BE2C (cell line): ENCODE measurements around the gene ALDH1L2.

Source experiments
- DNase-seq: peaks from one replicate; pipeline ENCODE4 v3.0.0-alpha.2; 2020
- H3K27me3 ChIP-seq: fragments of 250-450 bp; sonication (Bioruptor Pico); 2 replicates; pipeline ENCODE4 v1.5.1; 2020; ENCODE audit warnings: mild to moderate bottlenecking
- H3K36me3 ChIP-seq: fragments of 250-450 bp; sonication (Bioruptor Pico); 2 replicates; pipeline ENCODE4 v1.5.1; 2020; ENCODE audit warnings: mild to moderate bottlenecking
- H3K4me1 ChIP-seq: fragments of 250-450 bp; sonication (Bioruptor Pico); 2 replicates; pipeline ENCODE4 v1.5.1; 2020
- H3K4me3 ChIP-seq: 2 replicates; pipeline ENCODE4 v1.5.1; 2011; ENCODE audit warnings: low read depth, low read length
- H3K9me3 ChIP-seq: fragments of 250-450 bp; sonication (Bioruptor Pico); 2 replicates; pipeline ENCODE4 v1.5.1; 2020
- TF ChIP-seq, protein P1 (sequence below): IDR thresholded peaks from 2 replicates; pipeline ENCODE4 v1.5.1; 2012; ENCODE audit warnings: mild to moderate bottlenecking, low read depth, low read length

ALDH1L2 gene

DNA sequence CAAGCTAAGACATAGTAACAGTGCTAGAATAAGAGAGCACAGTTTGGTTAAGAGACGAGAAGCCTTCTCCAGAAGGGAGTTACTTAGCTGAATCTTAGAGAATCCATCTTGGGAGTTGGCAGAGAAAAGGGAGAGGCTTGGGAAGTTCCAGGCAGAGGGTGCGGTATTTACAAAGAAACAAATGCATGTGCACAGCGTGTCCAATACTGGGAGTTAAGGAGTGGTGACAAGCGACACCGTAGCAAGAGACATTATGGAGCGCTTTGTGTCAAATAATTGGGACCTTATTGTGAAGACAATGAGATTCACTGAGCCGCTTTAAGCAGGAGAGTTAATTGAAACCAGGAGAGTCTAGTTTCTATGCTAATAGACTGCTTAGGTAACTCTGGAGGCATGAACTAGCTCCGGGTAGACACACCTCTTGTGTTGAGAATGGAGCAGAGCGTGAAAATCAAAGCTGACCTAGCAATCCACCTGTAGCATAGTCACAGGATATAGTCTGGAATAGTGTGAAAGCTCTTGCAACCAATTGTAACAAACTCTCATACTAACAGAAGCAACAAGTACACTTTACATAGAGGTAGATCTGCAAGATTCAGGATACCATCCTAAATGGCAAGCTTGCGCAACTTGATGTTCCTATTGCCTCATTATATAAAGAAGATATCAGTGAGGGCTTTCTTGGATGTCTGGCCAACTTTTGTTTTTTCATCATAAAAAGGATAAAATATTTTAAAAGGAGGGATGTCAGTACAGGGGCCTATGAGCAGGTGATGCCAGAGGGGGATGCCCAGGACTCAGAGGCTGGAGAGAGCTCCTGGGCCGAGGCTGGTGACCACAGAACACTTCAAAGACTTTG is 5.3 kb downstream of the ALDH1L2 start:
- TF ChIP-seq, protein P1, sequence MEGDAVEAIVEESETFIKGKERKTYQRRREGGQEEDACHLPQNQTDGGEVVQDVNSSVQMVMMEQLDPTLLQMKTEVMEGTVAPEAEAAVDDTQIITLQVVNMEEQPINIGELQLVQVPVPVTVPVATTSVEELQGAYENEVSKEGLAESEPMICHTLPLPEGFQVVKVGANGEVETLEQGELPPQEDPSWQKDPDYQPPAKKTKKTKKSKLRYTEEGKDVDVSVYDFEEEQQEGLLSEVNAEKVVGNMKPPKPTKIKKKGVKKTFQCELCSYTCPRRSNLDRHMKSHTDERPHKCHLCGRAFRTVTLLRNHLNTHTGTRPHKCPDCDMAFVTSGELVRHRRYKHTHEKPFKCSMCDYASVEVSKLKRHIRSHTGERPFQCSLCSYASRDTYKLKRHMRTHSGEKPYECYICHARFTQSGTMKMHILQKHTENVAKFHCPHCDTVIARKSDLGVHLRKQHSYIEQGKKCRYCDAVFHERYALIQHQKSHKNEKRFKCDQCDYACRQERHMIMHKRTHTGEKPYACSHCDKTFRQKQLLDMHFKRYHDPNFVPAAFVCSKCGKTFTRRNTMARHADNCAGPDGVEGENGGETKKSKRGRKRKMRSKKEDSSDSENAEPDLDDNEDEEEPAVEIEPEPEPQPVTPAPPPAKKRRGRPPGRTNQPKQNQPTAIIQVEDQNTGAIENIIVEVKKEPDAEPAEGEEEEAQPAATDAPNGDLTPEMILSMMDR = no peak
- no peaks in the 10 kb centered on the region for H3K9me3 ChIP-seq
- H3K36me3 ChIP-seq = no peaks in the 10 kb centered on the region
- H3K27me3 ChIP-seq = no peaks in the 10 kb centered on the region
- H3K4me3 ChIP-seq = no peak overlapping the region
- H3K4me1 ChIP-seq = no peaks in the 10 kb centered on the region
- DNase-seq = no peak

DNA sequence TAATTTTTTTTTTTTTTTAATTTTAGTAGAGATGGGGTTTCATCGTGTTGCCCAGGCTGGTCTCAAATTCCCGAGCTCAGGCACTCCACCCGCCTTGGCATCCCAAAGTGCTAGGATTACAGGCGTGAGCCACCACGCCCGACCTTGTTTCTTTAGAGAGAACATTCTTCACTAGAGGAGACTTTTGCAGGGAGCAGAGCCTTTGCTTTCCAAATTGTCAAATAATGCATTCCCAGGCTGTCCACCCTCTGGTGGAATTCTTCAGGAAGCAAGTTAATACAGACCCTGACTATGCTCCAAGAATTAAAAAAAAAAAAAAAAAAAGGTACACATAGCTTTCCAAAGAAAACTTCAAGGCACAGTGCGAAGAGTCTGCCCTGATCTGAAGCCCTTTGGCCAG is 6.8 kb downstream of the ALDH1L2 start:
- Histone ChIP-seq H3K4me3 (no peak overlapping the region), H3K9me3 (no peaks in the 10 kb centered on the region), H3K4me1 (no peaks in the 10 kb centered on the region), H3K27me3 (no peaks in the 10 kb centered on the region), H3K36me3 (no peaks in the 10 kb centered on the region)
- TF ChIP-seq, protein P1 = no peak
- DNase-seq = no peak

DNA sequence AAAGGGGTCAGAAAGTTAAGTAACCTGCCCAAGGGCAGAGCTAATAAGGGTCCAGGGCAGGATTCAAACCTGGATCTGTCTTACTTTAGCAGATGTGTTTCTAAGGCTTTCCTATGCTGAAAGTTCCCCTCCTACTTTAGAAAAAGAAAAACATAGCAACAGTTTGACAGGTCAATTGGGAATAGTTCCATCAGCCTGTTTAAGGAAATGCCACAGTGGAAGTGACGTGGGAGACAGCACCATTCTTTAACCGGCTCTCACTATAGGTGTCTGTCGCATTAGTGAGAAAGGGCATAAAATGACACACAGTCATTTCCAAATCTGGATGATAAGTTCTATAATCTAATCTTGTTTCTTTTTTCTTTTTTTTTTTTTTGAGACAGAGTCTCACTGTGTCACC is 7.3 kb downstream of the ALDH1L2 start:
- no peaks in the 10 kb centered on the region for H3K27me3 ChIP-seq
- TF ChIP-seq, protein P1 = no peak
- no peak for DNase-seq
- no peaks in the 10 kb centered on the region for H3K4me1 ChIP-seq
- H3K36me3 ChIP-seq = no peaks in the 10 kb centered on the region
- no peak overlapping the region for H3K4me3 ChIP-seq
- H3K9me3 ChIP-seq = no peaks in the 10 kb centered on the region

DNA sequence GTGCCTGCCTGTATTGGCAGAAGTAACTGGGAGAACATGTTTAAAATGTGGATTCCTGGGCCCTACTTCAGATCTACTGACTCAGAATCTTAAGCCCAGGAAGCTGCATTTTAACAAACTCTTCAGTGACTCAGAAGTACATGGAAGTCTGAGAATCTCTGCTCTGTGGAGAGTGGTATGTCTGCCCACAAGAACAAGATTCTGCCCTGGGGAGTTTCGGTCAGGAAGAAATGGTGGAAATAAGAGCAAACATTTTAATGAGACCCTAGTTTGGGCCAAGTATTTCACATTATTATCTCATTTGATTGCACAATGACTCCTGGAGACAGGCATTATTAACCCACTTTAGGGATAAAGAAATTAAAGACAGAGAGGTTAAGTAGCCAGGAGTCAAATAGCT is 8.2 kb downstream of the ALDH1L2 start:
- TF ChIP-seq, protein P1 = no peak
- Histone ChIP-seq H3K9me3 (no peaks in the 10 kb centered on the region), H3K4me1 (no peaks in the 10 kb centered on the region), H3K4me3 (no peak overlapping the region), H3K36me3 (no peaks in the 10 kb centered on the region), H3K27me3 (no peaks in the 10 kb centered on the region)
- DNase-seq = no peak

DNA sequence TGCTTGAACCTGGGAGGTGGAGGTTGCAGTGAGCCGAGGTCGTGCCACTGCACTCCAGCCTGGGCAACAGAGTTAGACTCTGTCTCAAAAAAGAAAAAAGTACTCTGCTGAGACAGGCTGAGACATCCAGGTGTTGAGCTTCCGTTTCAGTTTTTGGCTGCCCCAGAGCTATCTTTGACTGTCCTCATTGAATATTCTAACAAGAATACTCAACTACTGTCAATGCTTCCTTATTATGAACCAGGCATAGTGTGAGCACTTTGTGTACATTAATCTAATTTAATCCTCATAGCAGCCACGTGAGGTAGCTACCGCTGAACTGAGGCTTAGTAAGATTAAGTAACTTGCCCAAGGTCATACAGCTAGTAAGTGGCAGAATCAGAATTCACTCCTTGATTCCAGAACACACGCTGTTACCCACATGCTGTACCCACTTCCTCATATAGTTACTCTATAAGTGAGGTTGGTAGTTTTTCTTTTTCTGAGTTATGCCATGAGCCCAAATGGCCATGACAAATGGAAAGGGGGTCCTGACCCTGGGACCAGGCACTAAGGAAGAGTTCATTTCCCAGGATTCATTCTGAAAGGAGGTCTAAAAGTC is 11.3 kb downstream of the ALDH1L2 start:
- peaks cover 5% of the 10 kb centered on the region for H3K36me3 ChIP-seq
- no peaks in the 10 kb centered on the region for H3K27me3 ChIP-seq
- H3K4me3 ChIP-seq = no peak overlapping the region
- no peak for DNase-seq
- TF ChIP-seq, protein P1 = no peak
- H3K9me3 ChIP-seq = no peaks in the 10 kb centered on the region
- no peaks in the 10 kb centered on the region for H3K4me1 ChIP-seq

DNA sequence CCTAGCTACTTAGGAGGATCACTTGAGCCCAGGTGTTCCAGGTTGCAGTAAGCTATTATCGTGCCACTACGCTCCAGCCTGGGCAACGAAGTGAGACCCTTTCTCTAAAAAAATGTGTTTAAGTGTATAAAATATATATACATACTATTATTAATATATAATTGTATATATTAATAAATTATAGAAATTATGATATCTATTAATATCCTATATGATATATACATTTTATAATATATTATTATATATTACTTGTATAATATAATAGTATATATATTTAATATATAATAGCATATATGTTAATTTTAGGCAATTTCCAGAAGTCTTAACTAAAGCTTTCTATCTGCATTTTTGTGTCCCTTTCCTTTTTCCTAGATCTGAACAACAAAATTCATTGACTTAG is 12.3 kb downstream of the ALDH1L2 start:
- Histone ChIP-seq H3K27me3 (no peaks in the 10 kb centered on the region), H3K9me3 (no peaks in the 10 kb centered on the region), H3K4me1 (no peaks in the 10 kb centered on the region), H3K4me3 (no peak overlapping the region), H3K36me3 (peaks cover 5% of the 10 kb centered on the region)
- DNase-seq = no peak
- TF ChIP-seq, protein P1 = no peak
